Heart left ventricle (tissue), 16 donors: Measurements from ENCODE around the gene SEMA4D. TPM values are rescaled to one million over a fixed set of nuclear protein-coding genes. Genes with fewer than 3 reads are reported as not detected.

Experiments used
- ATAC-seq, 4 donors: fragments of 200-7000 bp; cut with Tn5 transposase; one replicate each; pipeline ENCODE4 v1.9.1; 2020 to 2022; ENCODE audit warnings: moderate library complexity in 4 of 4, mild to moderate bottlenecking in 3 of 4, moderate number of reproducible peaks in 1 of 4
- DNase-seq, 5 donors: peaks; one replicate each; pipeline ENCODE4 v3.0.0-alpha.2; 2020
- H3K27ac ChIP-seq, 12 donors: fragments of 200-600 bp; sonication (generic) in 4 of 12; one replicate each; pipeline versions ENCODE4 v1.5.0 to v1.8.0; 2016 to 2022; ENCODE audit warnings: mild to moderate bottlenecking in 2 of 12
- H3K27me3 ChIP-seq, 9 donors: fragments of 200-600 bp; sonication (generic) in 2 of 9; one replicate each; pipeline versions ENCODE4 v1.5.1 to v1.8.0; 2016 to 2022; ENCODE audit warnings: mild to moderate bottlenecking in 3 of 9
- H3K36me3 ChIP-seq, 9 donors: fragments of 200-600 bp; sonication (generic) in 2 of 9; one replicate each; pipeline versions ENCODE4 v1.5.0 to v1.8.0; 2018 to 2022; ENCODE audit warnings: mild to moderate bottlenecking in 2 of 9
- H3K4me1 ChIP-seq, 12 donors: fragments of 200-600 bp; sonication (generic) in 4 of 12; one replicate each; pipeline versions ENCODE4 v1.5.0 to v1.8.0; 2016 to 2022; ENCODE audit warnings: mild to moderate bottlenecking in 3 of 12
- H3K4me3 ChIP-seq, 12 donors: fragments of 200-600 bp; sonication (generic) in 4 of 12; one replicate each; pipeline versions ENCODE4 v1.5.0 to v1.8.0; 2017 to 2022; ENCODE audit warnings: mild to moderate bottlenecking in 9 of 12, moderate library complexity in 4 of 12
- H3K9me3 ChIP-seq, 12 donors: fragments of 200-600 bp; sonication (generic) in 4 of 12; one replicate each; pipeline versions ENCODE4 v1.5.0 to v1.8.0; 2016 to 2022; ENCODE audit warnings: mild to moderate bottlenecking in 1 of 12
- POLR2A ChIP-seq, 2 donors: fragments of 450-650 bp; IDR thresholded peaks; one replicate each; pipeline ENCODE4 v1.6.1; 2017; ENCODE audit warnings: antibody characterized with exemption in 2 of 2, mild to moderate bottlenecking in 2 of 2, moderate library complexity in 2 of 2
- WGBS, 4 donors: extraction: QIAGEN DNeasy Blood & Tissue Kit in 2 of 4; methylation state at CpG; one replicate each; pipeline versions ENCODE4 v1.1.5 to v1.1.7; 2013 to 2018; 5-methylcytosine and 5-hydroxymethylcytosine counted together
- intact Hi-C, 10 donors: fragments of 100-400 bp; cut with DNase I; formaldehyde crosslinking; loops; one replicate each; pipeline versions ENCODE4 v1.11.1 to v1.14.2; 2022
- polyA plus RNA-seq, 2 donors: library from polyadenylated mRNA; stranded (reverse); fragments of 200-250 nt; gene quantifications; one replicate each; pipeline ENCODE4 v1.2.3, GENCODE V29; 2013
- total RNA-seq, 9 donors: library from RNA; depleted of rRNA in 2 of 9; stranded (reverse); fragments of >200 nt in 2 of 9; fragmentation: NEBNext Ultra II Directional in 3 of 9; extraction: Animal tissue kit (Norgen Biotek cat#: 25700) in 3 of 9; gene quantifications; one replicate each; pipeline versions ENCODE4 v1.1.0 to v1.2.4, GENCODE V29; 2016 to 2023
- TF ChIP-seq, protein P1 (sequence below), 12 donors: fragments of 200-600 bp; sonication (generic) in 4 of 12; IDR thresholded peaks; one replicate each; pipeline versions ENCODE4 v1.5.0 to v1.8.0; 2018 to 2022; ENCODE audit warnings: antibody characterized with exemption in 12 of 12, mild to moderate bottlenecking in 5 of 12
- donor health status: ischemic (EF 13 %, LVEDD 7.1; RV severe dilation, severe dysfunction).
- donor health status: healthy with polysubstance abuse.
- donor health status: DM: no; HTN: yes; CAD: no.
- donor health status: DM: no; HTN: no; CAD: no.
- donor health status: ischemic (EF 25% LVEDD 6.9; RV normal size, moderate dysfunction).
- donor health status: ischemic (EF 25% LVEDD 5.7; RV mildly dilated, moderate dysfunction).
- donor health status: healthy.
- donor health status: DM: yes; HTN: yes; CAD: no.
- donor health status: ischemic (EF 35%, LVEDD 5.7; RV mildly dilated, moderate dysfunction).
- donor health status: nonischemic (EF 11% LVEDD 7.7; RV severe dilation, severe dysfunction).
- donor health status: DM: yes; HTN: yes; CAD: no.
- donor health status: PGD.
- donor health status: ischemic (EF 29% LVEDD 5.4; RV normal size, mild dysfunction).
- donor health status: nonischemic (EF 23%, LVEDD 6.1; RV moderate dilation, normal function).

SEMA4D gene
- total and polyA plus RNA-seq, 11 donors, result 4.0 to 59.8 (median 20.2) TPM

DNA sequence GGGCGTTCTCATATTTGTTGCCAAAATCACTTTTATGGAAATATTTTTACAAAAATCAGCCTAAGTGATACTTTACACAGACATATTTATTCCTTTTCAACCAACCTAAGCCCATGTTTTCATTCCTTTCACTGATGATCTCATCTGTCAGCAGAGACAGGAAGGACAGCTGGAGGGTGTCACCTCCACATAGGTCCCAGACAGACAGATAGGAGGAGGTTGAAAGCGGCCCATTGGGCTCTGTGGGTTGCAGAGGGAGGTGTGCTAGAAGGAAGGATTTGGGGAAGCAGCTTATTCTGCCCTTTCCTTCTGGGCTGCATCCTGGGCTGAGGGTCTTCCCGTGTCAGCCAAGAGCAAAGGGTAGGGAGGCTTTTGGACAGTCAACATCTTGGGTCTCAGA lies 26.0 kb upstream of the SEMA4D start:
- H3K4me3 ChIP-seq, result no peak overlapping the region
- H3K27ac ChIP-seq, result peak overlapping the region in 1 of 12 donors; percentile 87
- TF ChIP-seq POLR2A (IDR thresholded peaks at IDR 0.05), result no peak
- TF ChIP-seq, protein P1, sequence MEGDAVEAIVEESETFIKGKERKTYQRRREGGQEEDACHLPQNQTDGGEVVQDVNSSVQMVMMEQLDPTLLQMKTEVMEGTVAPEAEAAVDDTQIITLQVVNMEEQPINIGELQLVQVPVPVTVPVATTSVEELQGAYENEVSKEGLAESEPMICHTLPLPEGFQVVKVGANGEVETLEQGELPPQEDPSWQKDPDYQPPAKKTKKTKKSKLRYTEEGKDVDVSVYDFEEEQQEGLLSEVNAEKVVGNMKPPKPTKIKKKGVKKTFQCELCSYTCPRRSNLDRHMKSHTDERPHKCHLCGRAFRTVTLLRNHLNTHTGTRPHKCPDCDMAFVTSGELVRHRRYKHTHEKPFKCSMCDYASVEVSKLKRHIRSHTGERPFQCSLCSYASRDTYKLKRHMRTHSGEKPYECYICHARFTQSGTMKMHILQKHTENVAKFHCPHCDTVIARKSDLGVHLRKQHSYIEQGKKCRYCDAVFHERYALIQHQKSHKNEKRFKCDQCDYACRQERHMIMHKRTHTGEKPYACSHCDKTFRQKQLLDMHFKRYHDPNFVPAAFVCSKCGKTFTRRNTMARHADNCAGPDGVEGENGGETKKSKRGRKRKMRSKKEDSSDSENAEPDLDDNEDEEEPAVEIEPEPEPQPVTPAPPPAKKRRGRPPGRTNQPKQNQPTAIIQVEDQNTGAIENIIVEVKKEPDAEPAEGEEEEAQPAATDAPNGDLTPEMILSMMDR (IDR thresholded peaks at IDR 0.05), result no peak
- no peaks in the 10 kb centered on the region for H3K27me3 ChIP-seq
- DNase-seq (no peak), ATAC-seq (no peak)
- H3K9me3 ChIP-seq, result no peaks in the 10 kb centered on the region
- WGBS, 4 donors, result 61 to 63% (median 62%) methylated on average over 3 of the region's 3 CpGs
- no peaks in the 10 kb centered on the region for H3K36me3 ChIP-seq
- intact Hi-C loops, result no loop called here
- peaks cover 0 to 94% (median 0%) of the 10 kb centered on the region in 12 donors for H3K4me1 ChIP-seq

DNA sequence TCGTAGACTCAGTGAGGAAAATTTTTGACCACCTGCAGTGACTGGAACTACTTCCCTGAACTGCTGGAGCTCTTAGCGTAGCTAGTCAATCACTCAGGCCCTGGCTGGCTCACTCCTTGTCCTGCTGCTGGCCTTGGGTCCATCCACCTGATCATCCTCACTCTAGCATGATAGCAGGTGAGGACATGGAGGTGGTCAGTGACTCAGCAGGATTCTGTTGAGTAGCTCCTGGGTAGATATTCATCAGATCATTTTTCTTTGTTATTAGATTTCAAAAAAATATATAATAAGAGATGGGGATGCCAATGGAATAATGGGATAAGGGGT lies 25.0 kb upstream of the SEMA4D start:
- TF ChIP-seq, protein P1 (IDR thresholded peaks at IDR 0.05), result no peak
- no peak for TF ChIP-seq POLR2A (IDR thresholded peaks at IDR 0.05)
- Histone ChIP-seq H3K4me1 (peaks cover 0 to 91% (median 0%) of the 10 kb centered on the region in 12 donors), H3K36me3 (no peaks in the 10 kb centered on the region), H3K9me3 (no peaks in the 10 kb centered on the region), H3K27ac (peak overlapping the region in 1 of 12 donors; percentile 87), H3K4me3 (no peak overlapping the region), H3K27me3 (no peaks in the 10 kb centered on the region)
- WGBS, 4 donors, result 70 to 95% (median 89%) methylated on average over 2 of the region's 2 CpGs
- ATAC-seq (no peak), DNase-seq (no peak)
- intact Hi-C loops, result no loop called here

DNA sequence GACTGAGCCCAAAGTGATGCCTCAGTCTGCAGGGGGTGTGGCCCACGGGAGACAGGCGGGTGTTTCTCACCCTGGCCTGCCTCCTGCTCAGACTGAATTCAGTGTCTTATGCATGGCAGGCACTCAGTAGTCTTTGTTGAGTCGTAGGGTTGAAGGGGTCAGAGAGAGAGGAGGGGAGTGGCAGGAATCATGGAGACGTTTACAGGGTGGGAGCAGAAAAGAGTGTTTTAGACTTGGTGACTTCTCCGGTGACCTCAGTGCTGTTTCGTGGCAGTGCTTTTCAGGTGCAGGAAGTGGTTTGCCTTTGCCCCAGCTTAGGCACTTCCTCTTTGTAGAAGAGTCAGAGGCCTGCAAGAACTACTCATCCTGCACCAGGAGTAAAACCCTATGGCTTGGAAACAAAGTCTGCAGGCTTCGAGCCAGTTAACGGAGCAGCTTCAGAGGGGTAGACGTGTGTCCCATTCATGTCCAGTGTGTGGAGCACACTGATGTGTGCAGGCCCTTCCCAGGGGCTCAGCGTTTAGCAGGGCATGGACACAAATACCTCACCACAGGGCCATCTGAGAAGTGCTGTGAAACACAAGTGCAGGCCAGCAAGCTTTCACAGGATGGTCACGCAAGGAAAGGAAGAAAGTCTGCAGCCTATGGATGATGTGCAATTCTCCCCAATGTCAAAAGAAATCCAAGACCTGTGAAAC lies 24.5 kb upstream of the SEMA4D start:
- Histone ChIP-seq H3K4me1 (peaks cover 0 to 86% (median 0%) of the 10 kb centered on the region in 12 donors), H3K4me3 (no peak overlapping the region), H3K27ac (peak overlapping the region in 1 of 12 donors; percentile 87), H3K27me3 (no peaks in the 10 kb centered on the region), H3K9me3 (no peaks in the 10 kb centered on the region), H3K36me3 (no peaks in the 10 kb centered on the region)
- peak in 1 of 5 donors; percentile 46 for DNase-seq
- 68 to 82% (median 75%) methylated on average over 11 of the region's 11 CpGs for WGBS, 4 donors
- intact Hi-C loops, result no loop called here
- ATAC-seq, result peak in 3 of 4 donors; percentile 43 to 65 (median 55)
- TF ChIP-seq POLR2A (IDR thresholded peaks at IDR 0.05), result no peak
- TF ChIP-seq, protein P1 (IDR thresholded peaks at IDR 0.05), result no peak

- Histone ChIP-seq H3K27me3 (no peaks in the 10 kb centered on the region), H3K36me3 (no peaks in the 10 kb centered on the region), H3K27ac (peak overlapping the region in 1 of 12 donors; percentile 48), H3K9me3 (no peaks in the 10 kb centered on the region), H3K4me1 (peaks cover 0 to 57% (median 0%) of the 10 kb centered on the region in 12 donors), H3K4me3 (no peak overlapping the region)
- 86 to 100% (median 91%) methylated on average over 3 of the region's 3 CpGs for WGBS, 4 donors
- no peak for TF ChIP-seq POLR2A (IDR thresholded peaks at IDR 0.05)
- TF ChIP-seq, protein P1 (IDR thresholded peaks at IDR 0.05), result no peak
- DNase-seq (peak in 2 of 5 donors; percentile 51 to 56), ATAC-seq (peak; percentile 35 to 73 (median 54))
- intact Hi-C loops, result no loop called here
Measured at GRCh38 chr9:89519366-89519805, 21.5 kb upstream of the SEMA4D start.
